SW 1271 (cell line): ENCODE data around the gene SULF2.

Source experiments
- DNase-seq, 2 experiments: peaks; one replicate each; lab custom pipeline; 2025; lab: John Stamatoyannopoulos, UW

SULF2 gene

GRCh38 chr20:47684306-47685080 is 100.8 kb downstream of the SULF2 start:
- DNase-seq = no peak

DNA sequence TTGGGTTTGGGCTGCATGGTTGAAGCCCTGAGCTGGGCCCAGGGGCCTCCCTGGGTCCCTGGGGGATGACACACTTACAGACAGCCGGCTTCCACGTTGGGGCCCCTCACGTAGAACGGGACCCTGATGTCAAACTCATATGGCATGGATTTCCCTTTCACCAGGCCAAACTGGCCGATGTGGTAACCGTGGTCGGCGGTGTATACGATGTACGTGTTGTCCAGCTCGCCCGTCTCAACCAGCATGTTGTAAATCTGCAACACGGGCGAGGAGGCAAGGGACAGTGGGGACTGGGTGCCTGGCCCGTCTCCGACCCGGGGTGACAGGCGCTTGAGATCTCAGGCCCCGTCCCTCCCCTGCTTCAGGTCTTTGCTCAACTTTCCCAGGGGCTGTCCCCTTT is 102.4 kb downstream of the SULF2 start:
- no peak for DNase-seq

GRCh38 chr20:47682028-47682783 is 103.1 kb downstream of the SULF2 start:
- no peak for DNase-seq

GRCh38 chr20:47680804-47681529 is 104.3 kb downstream of the SULF2 start:
- no peak for DNase-seq

DNA sequence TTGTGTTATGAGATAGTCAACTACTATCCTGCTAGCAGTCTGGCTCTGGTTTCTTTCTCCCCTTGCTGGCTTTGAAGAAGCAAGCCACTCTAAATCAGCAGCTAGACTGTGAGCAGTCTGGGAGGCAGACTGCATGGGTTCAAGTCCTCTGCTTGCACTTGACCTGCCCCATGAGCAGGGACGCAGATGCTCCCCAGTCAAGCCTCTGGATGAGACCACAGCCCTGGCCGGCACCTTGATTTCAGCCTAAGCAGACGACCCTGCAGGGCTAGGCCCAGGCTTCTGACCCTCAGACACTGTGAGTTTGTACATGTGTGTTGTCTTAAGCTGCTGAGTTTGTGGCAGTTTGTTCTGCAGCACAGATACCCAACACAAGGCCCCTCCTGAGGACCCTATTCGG is 105.8 kb downstream of the SULF2 start:
- DNase-seq = no peak

- no peak for DNase-seq
Observed at GRCh38 chr20:47678536-47678935, 106.7 kb downstream of the SULF2 start.

GRCh38 chr20:47677635-47678453 is 107.4 kb downstream of the SULF2 start:
- DNase-seq = peak in 1 of 2 experiments; percentile 37

- no peak for DNase-seq
Observed at GRCh38 chr20:47676912-47677634, 108.2 kb downstream of the SULF2 start.

DNA sequence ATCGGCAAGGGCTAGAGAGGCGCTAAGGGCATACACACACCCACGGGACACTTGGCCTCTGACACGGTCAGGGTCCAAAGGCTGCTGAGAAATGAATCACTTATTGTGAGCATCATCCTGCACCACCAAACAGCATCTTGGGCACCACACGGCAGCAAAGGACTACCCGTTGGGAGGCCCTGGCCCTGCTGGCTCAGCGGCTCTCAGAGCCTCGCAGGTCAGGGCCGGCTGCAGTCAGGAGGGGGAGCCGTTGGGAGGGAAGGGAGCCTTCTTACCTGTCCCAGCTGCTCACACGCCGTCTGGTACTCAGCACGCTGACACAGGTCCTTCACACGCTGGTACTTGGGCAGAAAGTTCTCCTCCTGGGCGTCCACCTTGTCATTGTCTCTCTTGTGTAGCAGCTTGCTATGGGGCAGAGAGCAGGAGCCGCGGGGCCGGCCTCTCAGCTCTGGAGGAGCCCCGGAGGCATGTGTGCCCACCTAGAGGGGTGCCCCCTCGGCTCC is 109.0 kb downstream of the SULF2 start:
- DNase-seq = no peak

DNA sequence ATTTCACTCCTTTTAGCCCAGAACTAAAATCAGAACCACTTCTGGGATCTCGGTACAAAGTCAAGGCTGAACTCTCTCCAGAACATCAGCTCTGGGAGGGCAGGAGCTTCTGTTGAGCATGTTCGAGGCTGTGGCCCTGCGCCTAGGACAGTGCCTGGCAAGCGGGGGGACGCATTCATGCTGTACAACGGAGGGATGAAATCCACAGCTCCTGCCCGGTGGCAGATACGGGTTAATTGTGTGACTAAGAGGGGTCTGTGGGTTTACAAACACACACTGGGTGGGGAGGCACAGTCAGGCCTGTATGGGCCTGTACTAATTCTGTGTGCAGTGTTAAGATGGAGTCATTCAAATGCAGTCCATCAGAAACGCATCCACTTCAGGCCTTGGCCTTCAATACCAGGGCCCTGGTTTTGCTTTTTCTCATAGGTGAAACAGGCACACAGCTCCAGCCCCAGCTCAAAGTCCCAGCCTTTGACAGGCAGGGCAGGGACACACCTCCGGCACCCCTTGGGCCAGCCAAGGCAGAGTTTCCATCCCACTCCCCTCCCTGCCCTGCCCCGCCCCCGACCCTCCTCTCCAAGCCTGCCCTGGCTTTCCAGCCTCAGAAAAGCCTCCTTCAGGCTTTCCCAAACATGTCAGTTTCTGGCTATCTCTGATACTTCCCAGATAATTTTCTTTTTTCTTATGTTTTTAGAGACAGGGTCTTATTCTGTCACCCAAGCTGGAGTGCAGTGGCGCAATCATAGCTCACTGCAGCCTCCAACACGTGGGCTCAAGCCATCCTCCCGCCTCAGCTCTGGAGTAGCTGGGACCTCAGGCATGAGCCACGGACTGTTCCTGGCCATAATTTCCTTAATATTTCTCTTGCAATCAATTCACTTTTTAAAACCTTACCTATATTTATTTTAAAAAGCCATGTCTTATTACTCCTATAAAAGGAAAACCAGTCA is 109.8 kb downstream of the SULF2 start:
- DNase-seq = no peak

- no peak for DNase-seq
Observed at GRCh38 chr20:47674686-47675085, 110.6 kb downstream of the SULF2 start.

- DNase-seq = no peak
Observed at GRCh38 chr20:47674145-47674544, 111.1 kb downstream of the SULF2 start.

GRCh38 chr20:47673671-47673955 is 111.7 kb downstream of the SULF2 start:
- no peak for DNase-seq

GRCh38 chr20:47672886-47673670 is 112.2 kb downstream of the SULF2 start:
- DNase-seq = no peak

DNA sequence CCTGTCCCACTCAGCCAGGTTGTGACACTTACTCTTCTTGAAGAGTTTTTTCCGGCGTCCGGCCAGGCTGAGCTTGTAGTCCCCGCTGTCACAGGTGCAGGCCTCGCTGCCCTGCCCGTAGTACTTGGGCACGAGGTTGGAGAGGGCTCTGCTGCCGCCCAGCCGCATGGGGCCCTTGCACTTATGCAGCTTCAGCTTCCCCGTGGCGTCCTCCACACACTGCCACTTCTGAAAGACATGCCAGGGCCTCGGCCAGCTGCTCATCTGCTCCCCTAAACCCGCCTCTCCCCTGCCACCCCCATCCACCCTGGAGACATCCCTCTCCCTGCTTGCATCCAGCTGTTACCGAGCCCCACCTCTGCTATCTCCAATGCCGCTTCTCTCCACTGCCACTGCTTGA is 113.1 kb downstream of the SULF2 start:
- DNase-seq = no peak

- no peak for DNase-seq
Observed at GRCh38 chr20:47670913-47671312, 114.4 kb downstream of the SULF2 start.

DNA sequence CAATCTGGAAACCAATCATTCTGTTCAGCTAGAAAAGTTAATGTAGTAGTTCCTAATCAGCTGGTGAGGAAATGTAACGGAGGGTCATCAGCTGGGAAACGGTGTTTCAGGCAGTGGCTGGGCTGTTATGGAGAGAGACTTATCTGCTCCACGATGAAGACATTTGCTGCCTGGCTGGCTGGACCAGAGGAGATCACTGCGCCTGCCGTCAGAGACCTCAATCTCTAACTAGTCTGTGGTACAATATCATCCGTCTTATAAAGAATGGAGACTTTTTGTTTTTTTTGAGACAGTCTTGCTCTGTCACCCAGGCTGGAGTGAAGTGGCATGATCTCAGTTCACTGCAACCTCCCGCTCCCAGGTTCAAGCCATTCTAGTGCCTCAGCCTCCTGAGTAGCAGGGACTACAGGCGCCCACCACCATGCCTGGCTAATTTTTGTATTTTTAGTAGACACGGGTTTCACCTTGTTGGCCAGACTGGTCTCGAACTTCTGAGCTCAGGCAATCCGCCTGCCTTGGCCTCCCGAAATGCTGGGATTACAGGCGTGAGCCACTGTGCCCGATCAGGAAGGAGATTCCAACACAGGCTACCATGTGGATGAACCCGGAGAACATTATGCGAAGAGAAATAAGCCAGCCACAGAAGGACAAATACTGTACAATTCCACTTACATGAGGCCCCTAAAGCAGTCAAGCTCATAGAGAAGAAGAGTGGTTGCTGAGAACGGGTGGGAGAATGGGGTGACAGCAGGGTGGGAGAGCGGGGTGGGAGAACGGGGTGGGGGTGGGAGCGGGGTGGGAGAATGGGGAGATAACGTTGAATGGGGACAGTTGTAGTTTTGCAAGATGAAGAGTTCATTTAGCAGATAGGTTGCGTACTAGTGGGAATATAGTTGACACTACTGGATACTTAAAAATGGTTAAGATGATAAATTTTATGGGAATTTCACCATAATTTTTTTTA is 115.1 kb downstream of the SULF2 start:
- DNase-seq = no peak

- DNase-seq = no peak
Observed at GRCh38 chr20:47669489-47669888, 115.8 kb downstream of the SULF2 start.
